Epithelial cell of proximal tubule (primary cell): Measurements from ENCODE around the gene NTN1. TPM values are rescaled to one million over a fixed set of nuclear protein-coding genes. Genes with fewer than 3 reads are reported as not detected.

Experiments used
- DNase-seq: peaks from one replicate; pipeline ENCODE4 v3.0.0-alpha.2; 2011; ENCODE audit warnings: low read depth
- H3K4me3 ChIP-seq: 2 replicates; pipeline ENCODE4 v1.5.1; 2011; ENCODE audit warnings: low read depth, mild to moderate bottlenecking, low read length
- CTCF ChIP-seq: conservative IDR thresholded peaks from 2 replicates; pipeline ENCODE4 v1.5.1; 2012; ENCODE audit warnings: low read depth, mild to moderate bottlenecking, low read length
- total RNA-seq: library from RNA; depleted of rRNA; stranded (reverse); fragments of >200 nt; gene quantifications from 2 replicates; pipeline ENCODE4 v1.2.3, GENCODE V29; 2015

NTN1 gene
- total RNA-seq, 1 donor from 2014 or later, result 1.3 TPM

GRCh38 chr17:9110501-9110900 is 89.2 kb downstream of the NTN1 start:
- no peak for DNase-seq
- TF ChIP-seq CTCF, result no peak
- no peak overlapping the region for H3K4me3 ChIP-seq

- peak overlapping the region; percentile 43 for H3K4me3 ChIP-seq
- TF ChIP-seq CTCF, result peak; percentile 23
- DNase-seq, result no peak
These were observed 94.2 kb downstream of the NTN1 start for GRCh38 chr17:9115214-9116191.

GRCh38 chr17:9116311-9116835 is 95.1 kb downstream of the NTN1 start:
- no peak for TF ChIP-seq CTCF
- H3K4me3 ChIP-seq, result no peak overlapping the region
- no peak for DNase-seq

GRCh38 chr17:9116861-9117568 is 95.7 kb downstream of the NTN1 start:
- no peak for TF ChIP-seq CTCF
- no peak for DNase-seq

GRCh38 chr17:9120471-9120870 is 99.2 kb downstream of the NTN1 start:
- no peak overlapping the region for H3K4me3 ChIP-seq
- no peak for DNase-seq
- TF ChIP-seq CTCF, result peak; percentile 33

More at GRCh38 chr17:9116861-9117568, 95.7 kb downstream of the NTN1 start:
- H3K4me3 ChIP-seq, result no peak overlapping the region

- DNase-seq, result no peak
- no peak for TF ChIP-seq CTCF
- no peak overlapping the region for H3K4me3 ChIP-seq
These were observed 100.0 kb downstream of the NTN1 start for GRCh38 chr17:9121186-9121820.
